DMS153 treated with DMSO at 0.1 percent for 48 hours (cell line): ENCODE measurements around the gene KLK4.
"Not testable (repeated sequence)": the region's sequence is repeated elsewhere in the genome, so short reads cannot be mapped to it uniquely, and the experiment has no call there.

Source experiments
- DNase-seq: peaks from one replicate; lab custom pipeline; 2025; ENCODE audit not compliant: unreplicated experiment; lab: John Stamatoyannopoulos, UW

The KLK4 gene

GRCh38 chr19:50912727-50913716, 1.8 kb upstream of the KLK4 start:
- DNase-seq, result no peak

DNA sequence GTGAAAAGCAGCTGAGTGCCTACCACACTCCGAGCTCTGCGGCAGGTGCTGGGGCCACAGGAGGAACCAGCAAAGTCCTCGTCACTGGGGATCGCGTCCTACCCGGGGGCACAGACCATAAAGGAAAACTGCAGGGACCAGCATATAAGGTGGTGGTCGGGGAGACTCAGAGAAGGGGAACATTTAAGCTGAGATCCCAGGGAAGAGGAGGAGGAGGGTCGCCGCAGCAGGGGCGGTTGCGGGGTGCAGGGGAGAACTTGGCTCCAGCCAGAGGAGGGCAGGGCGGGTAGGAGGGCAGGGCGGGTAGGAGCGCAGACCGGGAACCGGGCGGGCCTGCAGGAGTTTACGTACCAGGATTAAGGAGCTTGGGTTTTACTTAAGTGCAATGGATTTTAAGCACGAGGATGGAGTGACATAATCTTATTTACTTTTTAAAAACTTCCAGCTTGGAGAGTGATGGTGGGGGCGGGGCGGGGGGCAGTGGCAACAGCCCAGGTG, 956 bp upstream of the KLK4 start:
- DNase-seq, result no peak

- DNase-seq, result no peak
These were observed 473 bp downstream of the KLK4 start for GRCh38 chr19:50910722-50911121.

- peak; percentile 43 for DNase-seq
These were observed 1.7 kb downstream of the KLK4 start for GRCh38 chr19:50909240-50910070.

- no peak for DNase-seq
These were observed 2.9 kb downstream of the KLK4 start for GRCh38 chr19:50908336-50908735.

DNA sequence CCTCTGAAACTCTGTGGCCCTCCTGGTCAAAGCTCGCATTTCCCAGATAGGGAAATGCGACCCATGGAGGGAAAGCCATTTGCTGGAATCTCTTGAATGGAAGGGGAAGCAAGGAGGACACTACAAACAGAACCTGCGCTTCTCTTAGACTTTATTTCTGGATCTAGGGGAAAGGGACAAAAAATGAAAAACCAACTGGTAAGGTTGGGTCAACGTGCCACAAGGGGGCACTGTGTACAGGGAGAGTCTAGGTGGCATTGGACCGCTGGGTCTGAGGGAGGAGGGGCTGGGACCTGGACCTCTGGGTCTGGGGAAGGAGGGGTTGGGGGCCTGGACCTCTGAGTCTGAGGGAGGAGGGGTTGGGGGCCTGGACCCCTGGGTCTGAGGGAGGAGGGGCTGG, 5.0 kb downstream of the KLK4 start:
- no peak for DNase-seq

- no peak for DNase-seq
These were observed 8.6 kb downstream of the KLK4 start for GRCh38 chr19:50902640-50903039.

DNA sequence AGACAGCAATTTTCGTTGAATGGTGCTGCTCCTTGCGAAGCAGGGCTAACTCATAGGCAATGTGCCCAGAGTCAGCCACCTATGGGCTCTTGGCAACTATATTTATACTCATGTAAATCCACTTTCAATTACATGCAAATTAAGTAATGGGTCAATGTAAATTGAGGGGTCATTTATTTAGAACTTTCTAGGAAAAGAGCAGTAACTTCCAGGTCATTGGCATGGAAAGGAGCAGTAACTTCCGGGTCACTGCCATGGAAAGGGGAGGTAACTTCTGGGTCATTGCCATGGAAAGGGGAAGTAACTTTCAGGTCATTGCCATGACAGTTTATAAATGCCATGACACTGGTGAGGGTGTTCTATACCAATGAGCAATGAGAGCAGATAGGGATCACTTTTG, 11.6 kb downstream of the KLK4 start:
- DNase-seq, result no peak

DNA sequence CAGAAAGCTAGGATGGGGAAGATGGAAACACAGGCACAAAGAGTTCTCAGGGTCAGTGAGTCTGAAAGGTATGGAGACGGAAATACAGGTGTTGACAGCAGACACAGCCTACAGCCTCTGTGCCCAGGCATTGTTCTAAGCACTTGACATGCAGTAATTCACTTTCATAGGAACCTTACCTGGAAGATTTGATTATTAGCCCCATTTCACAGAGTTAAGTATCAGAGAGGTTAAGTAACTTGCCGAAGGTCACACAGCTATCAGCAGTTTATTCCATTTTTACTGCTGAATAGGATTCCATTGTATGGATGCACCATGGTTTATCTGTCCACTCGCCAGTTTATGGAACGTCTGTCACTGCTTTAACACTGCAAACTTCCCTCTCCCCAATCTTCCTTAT, 13.2 kb downstream of the KLK4 start:
- no peak for DNase-seq

DNA sequence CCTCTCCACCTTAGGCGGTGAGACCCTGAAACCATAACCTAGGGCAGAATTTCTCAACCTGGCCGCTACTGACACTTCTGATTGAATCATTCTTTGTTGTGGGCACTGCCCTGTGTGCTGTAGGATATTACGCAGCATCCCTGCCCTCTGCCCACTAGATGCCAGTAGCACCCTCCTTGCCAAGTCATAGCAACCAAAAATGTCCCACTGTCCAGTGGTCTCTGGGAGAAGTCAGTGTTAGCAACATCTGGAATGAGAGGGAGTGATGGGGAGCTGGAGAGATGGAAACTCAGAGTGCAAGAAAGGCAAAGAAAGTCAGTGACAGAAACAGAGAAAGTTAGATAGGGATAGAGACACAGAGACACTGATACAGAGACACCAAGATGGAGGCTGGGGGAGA, 13.6 kb downstream of the KLK4 start:
- DNase-seq, result no peak

GRCh38 chr19:50897191-50897607, 14.0 kb downstream of the KLK4 start:
- no peak for DNase-seq

DNA sequence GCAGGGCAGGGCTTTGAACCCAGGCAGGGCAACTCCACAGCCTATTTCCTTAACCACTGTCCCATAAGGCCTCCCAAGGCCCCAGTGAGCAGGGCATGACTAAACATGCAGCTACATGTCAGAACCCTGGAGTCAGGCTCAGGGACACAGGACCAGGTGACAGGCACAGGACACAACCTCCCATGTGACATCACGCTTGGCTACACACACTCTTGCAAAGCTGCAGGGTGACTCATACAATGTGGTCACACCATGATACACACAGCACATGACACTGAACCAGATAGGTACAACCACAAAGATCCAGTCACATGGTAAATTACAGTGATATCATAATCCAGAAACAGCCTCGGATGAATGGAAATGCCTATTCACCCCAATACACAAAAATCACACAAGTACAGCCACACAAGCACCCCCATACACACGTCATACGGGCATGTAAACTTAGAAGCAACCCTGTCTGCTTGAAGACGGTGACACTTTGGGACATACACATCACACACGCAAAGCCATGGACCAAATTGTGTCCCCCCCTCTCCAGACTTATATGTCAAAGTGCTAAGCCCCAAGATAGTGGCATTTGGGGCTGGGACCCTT, 14.5 kb downstream of the KLK4 start:
- peak; percentile 29 for DNase-seq

DNA sequence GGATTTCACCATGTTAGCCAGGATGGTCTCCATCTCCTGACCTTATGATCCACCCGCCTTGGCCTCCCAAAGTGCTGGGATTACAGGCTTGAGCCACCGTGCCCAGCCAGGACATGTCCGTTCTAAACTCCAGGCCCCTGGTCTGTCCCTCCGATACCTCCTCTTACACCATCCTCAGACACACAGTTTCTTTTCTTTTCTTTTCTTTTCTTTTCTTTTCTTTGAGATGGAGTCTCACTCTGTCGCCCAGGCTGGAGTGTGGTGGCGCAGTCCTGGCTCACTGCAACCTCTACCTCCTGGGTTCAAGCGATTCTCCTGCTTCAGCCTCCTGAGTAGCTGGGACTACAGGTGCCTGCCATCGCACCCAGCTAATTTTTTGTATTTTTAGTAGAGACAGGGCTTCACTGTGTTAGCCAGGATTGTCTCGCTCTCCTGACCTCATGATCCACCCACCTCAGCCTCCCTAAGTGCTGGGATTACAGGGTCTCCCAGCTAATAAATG, 15.1 kb downstream of the KLK4 start:
- not testable (repeated sequence) for DNase-seq

DNA sequence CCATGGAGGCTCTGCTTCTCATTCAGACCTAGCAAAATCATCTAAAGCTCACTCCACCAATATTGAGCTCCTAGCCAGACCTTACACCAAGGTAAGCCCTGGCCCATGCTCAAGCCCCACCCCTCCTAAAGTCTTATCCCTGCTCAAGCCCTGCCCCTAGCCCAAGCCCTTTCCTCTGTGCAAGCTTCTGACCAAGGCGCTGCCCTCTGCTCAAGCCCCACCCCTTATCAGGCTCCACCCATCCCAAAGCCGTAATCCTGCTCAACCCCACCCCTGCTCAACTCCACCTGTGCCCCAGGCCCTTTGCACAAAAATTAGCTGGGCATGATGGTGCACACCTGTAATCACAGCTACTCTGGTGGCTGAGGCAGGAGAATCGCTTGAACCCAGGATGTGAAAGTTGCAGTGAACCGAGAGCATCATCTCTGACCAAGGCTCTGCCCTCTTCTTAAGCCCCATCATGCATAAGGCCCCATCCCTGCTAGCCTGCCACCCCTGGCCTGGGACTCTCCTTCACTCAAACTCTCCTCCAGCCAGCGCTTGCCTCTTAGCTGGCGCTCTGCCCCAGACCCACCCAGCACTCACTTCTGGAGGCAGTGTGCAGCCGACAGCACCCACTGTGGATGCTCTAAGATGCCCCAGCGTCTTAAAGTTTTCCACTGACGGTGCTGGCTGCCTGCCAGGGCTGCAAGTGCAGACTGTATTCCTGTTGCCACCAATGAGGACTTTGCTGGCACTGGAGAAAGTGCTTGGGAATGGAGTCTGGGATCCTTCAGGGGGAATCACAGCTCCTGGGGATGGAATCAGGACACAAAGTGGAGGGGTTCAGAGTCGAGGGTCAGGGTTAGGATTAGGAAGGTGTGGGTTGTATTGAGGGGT, 16.5 kb downstream of the KLK4 start:
- DNase-seq, result no peak

GRCh38 chr19:50893047-50893736, 18.0 kb downstream of the KLK4 start:
- DNase-seq, result no peak

GRCh38 chr19:50891253-50891625, 20.0 kb downstream of the KLK4 start:
- no peak for DNase-seq

DNA sequence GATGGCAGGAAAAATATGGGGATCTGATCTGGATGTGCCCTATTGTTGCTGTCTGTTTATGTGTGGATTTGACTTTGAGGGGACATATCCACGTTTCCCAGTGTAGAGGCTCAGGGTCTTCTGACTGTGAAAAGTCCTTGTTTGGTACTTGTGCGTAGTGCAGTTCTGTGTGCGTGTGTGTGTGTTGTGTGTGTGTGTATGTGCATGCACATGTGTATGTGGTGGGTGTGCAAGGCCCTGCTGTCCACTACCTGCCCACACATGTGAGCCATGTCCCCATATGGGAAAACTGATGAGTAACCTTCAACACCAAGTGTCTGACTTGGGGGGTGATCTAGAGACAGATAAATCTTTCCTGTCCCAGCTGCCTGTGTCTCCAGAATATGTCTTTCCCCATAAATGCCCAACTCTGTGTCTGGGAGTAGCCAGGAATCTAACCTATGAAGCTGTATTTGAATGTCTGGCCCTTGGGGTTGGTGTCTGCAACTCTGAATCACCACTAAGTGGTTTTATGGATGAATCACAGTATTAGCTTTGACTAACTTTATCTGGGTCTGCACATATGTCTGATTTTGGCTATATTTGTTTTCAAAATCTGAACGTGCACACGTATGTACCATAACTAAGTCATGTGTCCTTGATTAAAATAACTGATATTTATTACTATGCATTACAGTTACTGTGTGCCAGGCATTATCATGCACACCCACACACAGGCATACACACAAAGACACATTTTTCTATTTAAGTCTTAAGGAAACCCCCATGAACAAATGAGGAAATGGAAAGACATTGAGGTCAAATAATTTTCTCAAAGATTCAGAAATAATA, 20.6 kb downstream of the KLK4 start:
- DNase-seq, result no peak

DNA sequence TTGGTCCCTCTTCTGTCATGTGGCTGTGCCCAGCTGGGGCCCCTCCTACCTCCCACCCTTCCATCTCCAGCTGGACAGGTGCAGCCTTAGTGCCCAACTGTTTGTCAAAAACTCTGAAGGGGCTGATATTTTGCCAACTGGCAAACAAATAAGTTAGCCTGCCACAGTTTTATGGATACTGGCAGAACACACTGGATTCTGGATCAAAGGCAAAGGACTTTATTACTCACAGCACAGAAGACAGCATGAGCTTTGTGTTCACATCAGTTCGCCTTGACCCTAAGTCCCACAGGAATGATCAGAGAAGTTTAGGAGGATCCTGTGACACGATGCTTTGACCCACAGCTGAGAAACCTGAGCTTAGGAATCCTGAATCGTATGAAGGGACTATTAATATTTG, 21.6 kb downstream of the KLK4 start:
- no peak for DNase-seq

- no peak for DNase-seq
These were observed 29.0 kb downstream of the KLK4 start for GRCh38 chr19:50882188-50882587.
